ENCODE measurements around the gene DDX31. TPM values are rescaled to one million over a fixed set of nuclear protein-coding genes. Genes with fewer than 3 reads are reported as not detected.

The DDX31 gene
- total and polyA plus RNA-seq, 2 donors = 9.9 to 11.8 TPM

GRCh38 chr9:132605387-132605786 is 64.4 kb downstream of the DDX31 start:
- H3K27ac ChIP-seq (ENCODE audit: low read depth in 1 of 2, low read length in 1 of 2) = no peak overlapping the region
- H3K9me3 ChIP-seq (ENCODE audit: control insufficient read depth in 2 of 2, insufficient read depth in 1 of 2, low read length in 1 of 2) = no peaks in the 10 kb centered on the region
- no peak for DNase-seq (ENCODE audit: low read depth in 6 of 9, low spot score in 9 of 9)
- H3K27me3 ChIP-seq (ENCODE audit: control insufficient read depth in 2 of 2, insufficient read depth in 1 of 2, low read length in 1 of 2) = no peaks in the 10 kb centered on the region
- no peak overlapping the region for H3K4me3 ChIP-seq (ENCODE audit: low read length in 2 of 2)
- WGBS = 96% methylated on average over 6 of the region's 6 CpGs
- no peaks in the 10 kb centered on the region for H3K4me1 ChIP-seq (ENCODE audit: control insufficient read depth in 2 of 2, insufficient read depth in 2 of 2, low read length in 2 of 2)
- peaks cover 17 to 42% of the 10 kb centered on the region in 2 donors for H3K36me3 ChIP-seq (ENCODE audit: control insufficient read depth in 2 of 2, insufficient read depth in 2 of 2, low read length in 1 of 2)

- no peaks in the 10 kb centered on the region for H3K27me3 ChIP-seq (ENCODE audit: control insufficient read depth in 2 of 2, insufficient read depth in 1 of 2, low read length in 1 of 2)
- no peaks in the 10 kb centered on the region for H3K9me3 ChIP-seq (ENCODE audit: control insufficient read depth in 2 of 2, insufficient read depth in 1 of 2, low read length in 1 of 2)
- peaks cover 7 to 35% of the 10 kb centered on the region in 2 donors for H3K36me3 ChIP-seq (ENCODE audit: control insufficient read depth in 2 of 2, insufficient read depth in 2 of 2, low read length in 1 of 2)
- no peak overlapping the region for H3K4me3 ChIP-seq (ENCODE audit: low read length in 2 of 2)
- no peak overlapping the region for H3K27ac ChIP-seq (ENCODE audit: low read depth in 1 of 2, low read length in 1 of 2)
- DNase-seq (ENCODE audit: low read depth in 6 of 9, low spot score in 9 of 9) = no peak
- 79% methylated on average over 3 of the region's 3 CpGs for WGBS
- H3K4me1 ChIP-seq (ENCODE audit: control insufficient read depth in 2 of 2, insufficient read depth in 2 of 2, low read length in 2 of 2) = no peaks in the 10 kb centered on the region
Measured at GRCh38 chr9:132602207-132602606, 67.6 kb downstream of the DDX31 start.

- H3K9me3 ChIP-seq (ENCODE audit: control insufficient read depth in 2 of 2, insufficient read depth in 1 of 2, low read length in 1 of 2) = no peaks in the 10 kb centered on the region
- H3K4me3 ChIP-seq (ENCODE audit: low read length in 2 of 2) = no peak overlapping the region
- WGBS = 94% methylated on average over 12 of the region's 12 CpGs
- peaks cover 4 to 23% of the 10 kb centered on the region in 2 donors for H3K36me3 ChIP-seq (ENCODE audit: control insufficient read depth in 2 of 2, insufficient read depth in 2 of 2, low read length in 1 of 2)
- no peaks in the 10 kb centered on the region for H3K27me3 ChIP-seq (ENCODE audit: control insufficient read depth in 2 of 2, insufficient read depth in 1 of 2, low read length in 1 of 2)
- H3K27ac ChIP-seq (ENCODE audit: low read depth in 1 of 2, low read length in 1 of 2) = no peak overlapping the region
- no peaks in the 10 kb centered on the region for H3K4me1 ChIP-seq (ENCODE audit: control insufficient read depth in 2 of 2, insufficient read depth in 2 of 2, low read length in 2 of 2)
- no peak for DNase-seq (ENCODE audit: low read depth in 6 of 9, low spot score in 9 of 9)
Measured at GRCh38 chr9:132600326-132600984, 69.3 kb downstream of the DDX31 start.

GRCh38 chr9:132597073-132597775 is 72.6 kb downstream of the DDX31 start:
- H3K4me3 ChIP-seq (ENCODE audit: low read length in 2 of 2) = no peak overlapping the region
- no peak overlapping the region for H3K27ac ChIP-seq (ENCODE audit: low read depth in 1 of 2, low read length in 1 of 2)
- no peaks in the 10 kb centered on the region for H3K4me1 ChIP-seq (ENCODE audit: control insufficient read depth in 2 of 2, insufficient read depth in 2 of 2, low read length in 2 of 2)
- no peaks in the 10 kb centered on the region for H3K9me3 ChIP-seq (ENCODE audit: control insufficient read depth in 2 of 2, insufficient read depth in 1 of 2, low read length in 1 of 2)
- 95% methylated on average over 16 of the region's 16 CpGs for WGBS
- peaks cover 2 to 11% of the 10 kb centered on the region in 2 donors for H3K27me3 ChIP-seq (ENCODE audit: control insufficient read depth in 2 of 2, insufficient read depth in 1 of 2, low read length in 1 of 2)
- DNase-seq (ENCODE audit: low read depth in 6 of 9, low spot score in 9 of 9) = no peak
- H3K36me3 ChIP-seq (ENCODE audit: control insufficient read depth in 2 of 2, insufficient read depth in 2 of 2, low read length in 1 of 2) = peaks cover 10 to 19% of the 10 kb centered on the region in 2 donors

DNA sequence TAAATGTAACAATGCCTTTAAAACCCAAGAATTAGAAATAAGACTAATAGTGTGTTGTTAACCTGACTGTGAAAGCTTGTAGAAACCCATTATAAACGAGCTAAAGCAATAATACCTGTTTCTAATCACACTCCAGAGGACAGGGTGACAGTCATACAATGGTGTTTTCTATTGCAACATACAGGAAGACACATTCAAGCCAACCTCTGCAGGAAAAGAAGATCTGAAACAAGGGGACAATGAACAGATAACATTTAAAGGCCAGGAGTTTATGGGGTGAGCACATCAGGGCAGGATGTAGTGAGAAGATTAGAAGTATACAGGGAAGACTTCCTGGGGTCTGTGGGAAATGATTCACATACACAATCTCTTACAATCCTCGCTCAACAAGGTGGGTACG is 73.6 kb downstream of the DDX31 start:
- Histone ChIP-seq H3K9me3 (ENCODE audit: control insufficient read depth in 2 of 2, insufficient read depth in 1 of 2, low read length in 1 of 2) (no peaks in the 10 kb centered on the region), H3K36me3 (ENCODE audit: control insufficient read depth in 2 of 2, insufficient read depth in 2 of 2, low read length in 1 of 2) (peaks cover 8 to 14% of the 10 kb centered on the region in 2 donors), H3K27ac (ENCODE audit: low read depth in 1 of 2, low read length in 1 of 2) (no peak overlapping the region)

DNA sequence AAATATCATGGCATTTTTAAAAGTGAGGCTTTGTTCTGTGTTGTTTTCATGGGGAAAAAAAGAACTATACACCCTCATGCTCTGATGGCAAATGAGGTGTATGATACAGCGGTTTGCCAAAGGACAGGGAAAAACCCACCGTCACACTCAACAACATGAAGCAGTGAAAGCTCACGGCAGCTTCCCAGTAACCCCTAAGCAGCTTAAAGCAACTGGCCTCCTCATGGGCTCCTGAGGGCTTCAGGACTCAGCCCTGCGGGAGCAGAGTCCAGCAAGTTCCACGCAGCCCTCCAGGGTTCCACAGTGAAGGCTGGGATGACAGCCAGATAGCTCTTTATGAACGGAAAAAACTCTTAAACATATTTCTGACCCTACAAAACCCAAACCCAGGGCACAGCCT is 74.5 kb downstream of the DDX31 start:
- peaks cover 20 to 30% of the 10 kb centered on the region in 2 donors for H3K27me3 ChIP-seq (ENCODE audit: control insufficient read depth in 2 of 2, insufficient read depth in 1 of 2, low read length in 1 of 2)
- H3K9me3 ChIP-seq (ENCODE audit: control insufficient read depth in 2 of 2, insufficient read depth in 1 of 2, low read length in 1 of 2) = no peaks in the 10 kb centered on the region
- H3K27ac ChIP-seq (ENCODE audit: low read depth in 1 of 2, low read length in 1 of 2) = no peak overlapping the region
- H3K36me3 ChIP-seq (ENCODE audit: control insufficient read depth in 2 of 2, insufficient read depth in 2 of 2, low read length in 1 of 2) = peaks cover 6 to 11% of the 10 kb centered on the region in 2 donors
- no peak overlapping the region for H3K4me3 ChIP-seq (ENCODE audit: low read length in 2 of 2)
- 95% methylated on average over 6 of the region's 6 CpGs for WGBS
- DNase-seq (ENCODE audit: low read depth in 6 of 9, low spot score in 9 of 9) = no peak
- H3K4me1 ChIP-seq (ENCODE audit: control insufficient read depth in 2 of 2, insufficient read depth in 2 of 2, low read length in 2 of 2) = no peaks in the 10 kb centered on the region

More for the DNA sequence above, 73.6 kb downstream of the DDX31 start:
- Histone ChIP-seq H3K27me3 (ENCODE audit: control insufficient read depth in 2 of 2, insufficient read depth in 1 of 2, low read length in 1 of 2) (peaks cover 12 to 21% of the 10 kb centered on the region in 2 donors), H3K4me1 (ENCODE audit: control insufficient read depth in 2 of 2, insufficient read depth in 2 of 2, low read length in 2 of 2) (no peaks in the 10 kb centered on the region), H3K4me3 (ENCODE audit: low read length in 2 of 2) (no peak overlapping the region)
- WGBS = 91% methylated on average over 3 of the region's 3 CpGs
- no peak for DNase-seq (ENCODE audit: low read depth in 6 of 9, low spot score in 9 of 9)

GRCh38 chr9:132594412-132594811 is 75.4 kb downstream of the DDX31 start:
- Histone ChIP-seq H3K36me3 (ENCODE audit: control insufficient read depth in 2 of 2, insufficient read depth in 2 of 2, low read length in 1 of 2) (peaks cover 6 to 7% of the 10 kb centered on the region in 2 donors), H3K4me3 (ENCODE audit: low read length in 2 of 2) (no peak overlapping the region), H3K27ac (ENCODE audit: low read depth in 1 of 2, low read length in 1 of 2) (no peak overlapping the region), H3K27me3 (ENCODE audit: control insufficient read depth in 2 of 2, insufficient read depth in 1 of 2, low read length in 1 of 2) (peaks cover 29 to 39% of the 10 kb centered on the region in 2 donors), H3K9me3 (ENCODE audit: control insufficient read depth in 2 of 2, insufficient read depth in 1 of 2, low read length in 1 of 2) (peaks cover 0 to 5% of the 10 kb centered on the region in 2 donors), H3K4me1 (ENCODE audit: control insufficient read depth in 2 of 2, insufficient read depth in 2 of 2, low read length in 2 of 2) (no peaks in the 10 kb centered on the region)
- no peak for DNase-seq (ENCODE audit: low read depth in 6 of 9, low spot score in 9 of 9)
- 97% methylated on average over 13 of the region's 13 CpGs for WGBS

DNA sequence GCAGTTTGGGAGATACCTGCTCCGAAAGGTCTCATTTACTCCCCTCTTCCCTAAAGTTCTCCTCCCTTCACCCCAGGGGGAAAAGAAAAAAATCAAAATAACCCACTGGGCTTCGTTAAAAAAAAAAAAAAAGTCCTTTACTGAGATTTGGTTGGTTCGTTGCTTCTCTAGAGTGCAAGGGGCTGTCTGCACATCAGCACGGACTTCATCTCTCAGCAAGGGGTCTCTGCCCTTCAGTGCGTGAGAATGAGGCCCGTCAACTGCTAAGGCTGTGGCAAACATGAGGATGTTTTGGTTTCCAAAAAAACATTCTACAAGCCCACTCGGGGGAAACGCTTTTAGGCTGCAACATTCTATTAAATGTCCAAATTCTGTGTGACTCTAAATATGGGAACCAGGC is 77.3 kb downstream of the DDX31 start:
- H3K4me1 ChIP-seq (ENCODE audit: control insufficient read depth in 2 of 2, insufficient read depth in 2 of 2, low read length in 2 of 2) = no peaks in the 10 kb centered on the region
- H3K27me3 ChIP-seq (ENCODE audit: control insufficient read depth in 2 of 2, insufficient read depth in 1 of 2, low read length in 1 of 2) = peaks cover 47 to 59% of the 10 kb centered on the region in 2 donors
- 86% methylated on average over 8 of the region's 8 CpGs for WGBS
- no peak overlapping the region for H3K27ac ChIP-seq (ENCODE audit: low read depth in 1 of 2, low read length in 1 of 2)
- DNase-seq (ENCODE audit: low read depth in 6 of 9, low spot score in 9 of 9) = no peak
- peaks cover 0 to 5% of the 10 kb centered on the region in 2 donors for H3K9me3 ChIP-seq (ENCODE audit: control insufficient read depth in 2 of 2, insufficient read depth in 1 of 2, low read length in 1 of 2)
- no peak overlapping the region for H3K4me3 ChIP-seq (ENCODE audit: low read length in 2 of 2)
- H3K36me3 ChIP-seq (ENCODE audit: control insufficient read depth in 2 of 2, insufficient read depth in 2 of 2, low read length in 1 of 2) = peaks cover 6 to 7% of the 10 kb centered on the region in 2 donors

DNA sequence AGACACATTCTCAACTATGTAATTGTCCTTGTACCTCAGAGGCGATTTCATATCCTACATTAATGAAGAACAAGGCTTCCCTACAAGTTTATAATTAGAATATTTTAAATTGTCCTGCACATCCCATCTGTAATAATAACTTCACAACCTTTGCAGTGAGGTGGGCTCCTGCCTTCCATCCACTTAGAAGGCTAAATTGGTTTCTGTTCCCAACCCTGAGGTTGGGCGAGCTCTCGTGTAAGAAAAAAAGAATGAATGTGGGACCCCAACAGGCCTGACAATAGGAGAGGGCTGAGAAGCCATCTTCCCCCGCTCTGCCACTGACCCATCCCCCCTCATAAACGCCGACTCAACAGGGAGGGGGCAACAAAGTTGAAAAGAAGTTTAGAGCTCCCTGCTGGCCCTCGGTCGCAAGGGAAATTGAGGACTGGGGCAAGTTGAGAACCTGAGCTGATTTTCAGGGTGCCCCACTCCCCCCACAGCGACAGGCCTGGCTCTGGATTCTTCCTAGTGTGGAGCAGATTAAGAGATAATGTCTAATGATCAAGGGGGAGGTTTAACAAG is 78.0 kb downstream of the DDX31 start:
- DNase-seq (ENCODE audit: low read depth in 6 of 9, low spot score in 9 of 9) = no peak
- Histone ChIP-seq H3K9me3 (ENCODE audit: control insufficient read depth in 2 of 2, insufficient read depth in 1 of 2, low read length in 1 of 2) (peaks cover 0 to 5% of the 10 kb centered on the region in 2 donors), H3K27me3 (ENCODE audit: control insufficient read depth in 2 of 2, insufficient read depth in 1 of 2, low read length in 1 of 2) (peaks cover 53 to 65% of the 10 kb centered on the region in 2 donors), H3K4me1 (ENCODE audit: control insufficient read depth in 2 of 2, insufficient read depth in 2 of 2, low read length in 2 of 2) (no peaks in the 10 kb centered on the region), H3K4me3 (ENCODE audit: low read length in 2 of 2) (no peak overlapping the region), H3K36me3 (ENCODE audit: control insufficient read depth in 2 of 2, insufficient read depth in 2 of 2, low read length in 1 of 2) (peaks cover 6 to 7% of the 10 kb centered on the region in 2 donors), H3K27ac (ENCODE audit: low read depth in 1 of 2, low read length in 1 of 2) (no peak overlapping the region)
- WGBS = 63% methylated on average over 9 of the region's 9 CpGs
